AG09309 (cell line): Measurements from ENCODE around the gene HECTD1.
"Not testable (repeated sequence)": the region's sequence is repeated elsewhere in the genome, so short reads cannot be mapped to it uniquely, and the experiment has no call there.

Experiments used
- DNase-seq: peaks from one replicate; pipeline ENCODE4 v3.0.0-alpha.2; 2010; ENCODE audit warnings: low read depth
- H3K4me3 ChIP-seq: 2 replicates; pipeline ENCODE4 v1.5.1; 2011; ENCODE audit warnings: mild to moderate bottlenecking, low read depth, low read length, moderate library complexity; ENCODE audit not compliant: control insufficient read depth
- CTCF ChIP-seq: IDR thresholded peaks from 2 replicates; pipeline ENCODE4 v1.5.1; 2011; ENCODE audit warnings: mild to moderate bottlenecking, low read depth, low read length, inconsistent platforms; ENCODE audit not compliant: insufficient read depth, control insufficient read depth; ENCODE audit errors: missing control alignments

Gene HECTD1

GRCh38 chr14:31251028-31251958 is 43.7 kb upstream of the HECTD1 start:
- DNase-seq, result no peak
- no peak for TF ChIP-seq CTCF

GRCh38 chr14:31244626-31245025 is 37.0 kb upstream of the HECTD1 start:
- TF ChIP-seq CTCF, result no peak
- H3K4me3 ChIP-seq, result no peak overlapping the region
- no peak for DNase-seq

More at GRCh38 chr14:31251028-31251958, 43.7 kb upstream of the HECTD1 start:
- no peak overlapping the region for H3K4me3 ChIP-seq

GRCh38 chr14:31243860-31244259 is 36.3 kb upstream of the HECTD1 start:
- H3K4me3 ChIP-seq, result no peak overlapping the region
- DNase-seq, result no peak
- no peak for TF ChIP-seq CTCF

GRCh38 chr14:31242161-31242940 is 34.8 kb upstream of the HECTD1 start:
- DNase-seq, H3K4me3 ChIP-seq: not testable (repeated sequence)

GRCh38 chr14:31241450-31242114 is 34.0 kb upstream of the HECTD1 start:
- no peak overlapping the region for H3K4me3 ChIP-seq
- no peak for TF ChIP-seq CTCF
- DNase-seq, result no peak

- TF ChIP-seq CTCF, result no peak
Observed at GRCh38 chr14:31239741-31240140, 32.1 kb upstream of the HECTD1 start.

More at GRCh38 chr14:31239741-31240140, 32.1 kb upstream of the HECTD1 start:
- H3K4me3 ChIP-seq, result no peak overlapping the region
- no peak for DNase-seq
